GM18508 (cell line): ENCODE measurements around the gene UMODL1.

Experiments
- ATAC-seq: cut with Tn5 transposase; IDR thresholded peaks from one replicate; pipeline ENCODE4 v1.9.1; 2021; ENCODE audit warnings: moderate number of reproducible peaks; ENCODE audit not compliant: insufficient read depth, unreplicated experiment

Gene UMODL1

GRCh38 chr21:42057851-42058437, 13.2 kb upstream of the UMODL1 start:
- ATAC-seq = no peak

- ATAC-seq = no peak
These were observed 12.4 kb upstream of the UMODL1 start for GRCh38 chr21:42058631-42059111.

DNA sequence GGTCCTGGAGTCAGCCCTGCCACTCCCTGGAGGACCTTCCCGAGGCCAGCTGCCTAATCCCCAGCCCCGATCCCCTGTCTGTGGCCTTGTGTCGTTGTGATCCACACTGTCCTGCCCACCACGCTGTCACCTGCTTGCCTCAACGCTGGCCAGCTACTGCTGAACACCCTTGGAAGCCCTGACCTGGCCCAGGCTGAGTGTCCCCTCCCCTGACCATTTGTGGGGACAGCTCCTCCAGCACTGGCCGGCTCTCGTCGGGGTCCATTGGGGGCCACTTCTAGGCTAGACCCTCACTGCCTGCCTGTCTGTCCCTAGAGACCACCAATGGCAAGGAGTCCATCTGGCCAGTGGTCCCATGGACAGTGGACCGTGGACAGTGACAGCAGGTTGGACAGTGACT, 12.0 kb upstream of the UMODL1 start:
- ATAC-seq = no peak

GRCh38 chr21:42059721-42060120, 11.4 kb upstream of the UMODL1 start:
- no peak for ATAC-seq

DNA sequence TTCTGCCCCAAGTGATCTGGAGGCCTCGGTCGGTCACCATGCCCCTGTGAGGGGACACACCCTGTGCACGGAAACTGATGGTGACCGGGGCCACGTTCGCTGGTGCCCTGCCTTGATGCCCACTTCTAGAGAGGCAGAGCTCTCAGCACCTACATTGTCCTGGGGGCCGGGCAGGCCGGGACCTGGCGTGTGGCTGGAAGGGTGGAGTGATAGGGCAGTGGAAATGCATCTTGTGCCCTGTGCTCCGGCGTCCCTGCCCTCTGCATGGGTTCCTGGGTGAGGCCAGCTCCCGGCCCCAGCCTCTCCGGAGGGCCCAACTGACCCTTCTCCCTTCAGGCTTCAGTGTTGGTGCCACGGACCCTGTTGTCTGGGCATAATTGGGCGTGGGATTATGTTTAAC, 11.0 kb upstream of the UMODL1 start:
- ATAC-seq = no peak

- ATAC-seq = no peak
These were observed 9.7 kb upstream of the UMODL1 start for GRCh38 chr21:42061195-42061985.

DNA sequence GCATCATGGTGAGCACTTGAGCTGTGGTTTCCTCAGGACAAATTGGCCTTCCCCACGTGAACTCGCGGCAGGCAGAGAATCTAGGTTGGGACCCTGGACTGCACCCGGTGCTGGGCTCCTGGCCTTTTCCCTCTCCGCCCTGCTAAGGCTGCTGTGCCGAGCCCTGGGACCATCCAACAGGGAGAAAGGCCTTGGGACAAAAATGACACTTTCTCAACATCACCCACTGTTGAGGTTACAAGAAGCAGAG, 9.2 kb upstream of the UMODL1 start:
- no peak for ATAC-seq

DNA sequence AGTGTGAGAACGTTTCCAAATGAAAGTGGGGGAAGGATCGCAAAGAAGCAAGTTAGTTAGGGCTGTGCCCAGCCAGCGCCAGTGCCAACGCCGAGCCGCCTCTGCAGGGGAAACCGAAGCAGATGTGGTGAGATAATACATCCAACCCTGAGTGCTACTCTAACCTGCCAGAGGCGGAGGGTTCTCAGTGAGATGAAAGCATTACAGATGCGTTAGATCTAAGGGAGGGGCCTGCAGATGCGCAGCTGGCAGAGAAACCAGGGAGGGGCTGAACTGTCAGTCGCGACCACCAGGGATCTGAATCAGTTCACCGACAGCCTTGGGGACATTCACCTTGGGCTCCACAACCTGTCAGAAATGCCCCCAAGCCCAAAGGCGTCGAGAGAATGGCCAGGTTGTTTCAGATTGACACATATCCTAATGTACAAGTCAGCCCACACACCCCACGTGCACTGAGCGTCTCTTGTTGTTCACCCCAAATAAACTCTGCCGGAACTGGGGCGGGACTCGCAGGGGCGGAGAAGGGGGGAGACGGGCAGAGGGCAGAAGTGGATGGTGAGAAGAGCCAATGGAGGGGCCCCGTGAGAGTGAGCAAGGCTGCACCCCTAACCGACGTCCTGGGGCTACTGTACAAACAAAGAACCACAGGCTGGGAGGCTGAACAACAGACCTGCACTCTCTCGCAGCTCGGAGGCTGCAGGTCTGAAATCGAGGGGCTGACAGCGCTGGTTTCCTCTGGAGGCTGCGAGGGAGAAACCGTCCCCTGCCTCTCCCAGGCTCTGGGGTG, 8.7 kb upstream of the UMODL1 start:
- peak; percentile 35 for ATAC-seq

DNA sequence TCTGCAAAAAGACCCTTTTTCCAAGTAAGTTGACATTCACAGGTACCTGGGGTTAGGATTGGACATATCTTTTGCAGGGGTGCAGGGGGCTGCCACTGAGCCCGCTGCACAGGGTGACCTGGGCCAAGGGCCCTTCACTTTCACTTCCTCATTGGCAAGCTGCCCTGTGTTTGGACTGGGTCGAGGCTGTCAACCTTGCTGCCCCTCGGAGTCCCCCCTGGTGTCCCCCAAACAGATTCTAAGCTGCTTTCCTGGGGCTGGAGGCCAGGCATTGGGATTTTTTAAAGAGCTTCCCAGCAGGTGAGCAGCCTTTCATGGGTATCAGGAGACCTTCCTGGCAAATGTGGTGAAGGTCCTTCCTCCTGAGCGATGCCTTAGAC, 7.9 kb upstream of the UMODL1 start:
- ATAC-seq = no peak

DNA sequence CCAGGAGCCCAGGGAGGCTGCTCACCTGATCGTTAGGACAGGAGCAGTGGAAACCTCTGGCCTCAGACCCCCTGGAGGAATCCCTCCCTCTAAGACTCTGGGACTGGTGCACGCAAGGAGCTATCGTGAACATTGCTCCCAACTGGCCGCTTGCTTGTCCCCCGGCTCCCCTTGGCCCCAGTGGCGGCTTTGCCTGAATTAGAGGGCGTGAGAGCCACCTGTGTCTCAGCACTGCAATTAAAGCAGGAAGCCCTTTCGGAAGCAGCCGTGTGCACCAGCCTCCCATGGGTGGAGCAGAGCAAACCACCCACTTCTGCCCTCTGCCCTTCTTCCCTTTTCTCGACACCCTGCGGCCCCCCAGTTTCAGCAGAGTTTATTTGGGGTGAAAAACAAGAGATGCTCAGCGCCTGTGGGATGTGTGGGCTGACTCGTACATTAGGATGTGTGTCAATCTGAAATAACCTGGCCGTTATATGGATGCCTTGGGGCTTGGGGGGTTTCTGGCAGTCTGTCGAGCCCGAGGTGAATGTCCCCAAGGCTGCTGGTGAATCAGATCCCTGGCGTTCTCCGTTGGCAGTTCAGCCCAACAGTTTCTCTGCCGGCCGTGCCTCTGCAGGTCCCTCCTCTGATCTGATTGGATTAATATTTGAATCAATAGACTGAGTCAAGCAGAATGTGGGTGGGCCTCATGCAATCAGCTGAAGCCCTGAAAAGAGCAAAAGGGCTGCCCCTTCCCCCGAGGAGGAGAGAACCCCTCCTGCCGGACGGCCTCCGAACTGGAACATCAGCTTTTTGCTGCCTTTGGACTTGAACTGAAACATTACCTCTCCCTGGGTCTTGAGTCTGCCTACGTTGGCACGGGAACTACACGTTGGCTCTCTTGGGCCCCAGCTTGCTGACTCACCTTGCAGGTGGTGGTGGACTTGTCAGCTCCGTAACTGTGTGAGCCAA, 7.3 kb upstream of the UMODL1 start:
- no peak for ATAC-seq

DNA sequence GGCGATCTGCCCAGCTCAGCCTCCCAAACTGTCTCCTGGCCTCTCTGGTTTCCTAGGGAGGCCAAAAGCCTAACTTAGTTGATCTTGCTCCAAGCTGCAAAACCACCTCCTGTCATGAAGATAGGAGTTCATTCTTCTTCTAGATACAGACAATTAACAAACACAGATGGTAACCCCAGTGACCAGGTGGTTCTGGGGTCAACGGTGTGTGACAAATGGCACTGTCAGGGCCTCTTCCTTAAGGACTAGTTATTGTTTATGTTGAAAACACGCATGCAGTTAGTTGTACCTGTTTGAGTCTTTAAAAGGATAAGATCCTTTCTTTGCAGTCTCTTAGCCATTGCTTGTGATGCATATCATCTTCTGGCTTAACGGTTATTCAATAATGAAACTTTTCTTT, 4.6 kb upstream of the UMODL1 start:
- ATAC-seq = no peak

- ATAC-seq = no peak
These were observed 3.4 kb upstream of the UMODL1 start for GRCh38 chr21:42067531-42068255.

DNA sequence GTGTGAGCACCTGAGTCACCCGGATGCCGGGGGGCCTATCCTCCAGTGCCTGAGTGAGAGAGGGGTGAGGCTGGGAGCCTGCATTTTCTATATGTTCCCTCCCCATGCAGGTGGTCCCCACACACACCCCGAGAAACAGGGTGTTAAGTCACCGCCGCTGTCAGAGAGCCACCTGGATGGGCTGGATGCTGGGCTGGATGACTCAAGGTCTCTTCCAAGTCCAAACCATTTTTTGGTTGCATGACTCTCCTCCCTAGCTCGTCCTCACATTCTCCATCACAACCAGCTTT, 2.9 kb upstream of the UMODL1 start:
- no peak for ATAC-seq

DNA sequence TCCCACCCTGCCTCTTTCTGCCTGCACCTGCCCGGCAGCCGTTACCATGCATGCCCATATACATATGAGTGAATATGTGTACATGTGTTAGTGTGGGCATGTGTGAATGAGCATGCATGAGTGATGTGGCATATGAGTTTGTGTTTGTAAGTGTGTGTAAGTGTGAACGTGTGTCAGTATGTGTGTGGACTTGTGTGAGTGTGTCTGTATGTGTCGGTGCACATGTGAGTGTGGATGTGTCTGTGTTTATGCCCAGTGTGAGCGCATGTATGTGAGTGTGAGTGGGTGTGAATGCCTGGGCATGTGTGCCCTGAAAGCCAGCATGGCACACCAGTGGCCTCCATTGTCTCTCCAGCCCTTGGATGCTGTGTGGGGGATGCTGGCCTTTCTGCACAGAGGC, 2.5 kb upstream of the UMODL1 start:
- ATAC-seq = no peak

DNA sequence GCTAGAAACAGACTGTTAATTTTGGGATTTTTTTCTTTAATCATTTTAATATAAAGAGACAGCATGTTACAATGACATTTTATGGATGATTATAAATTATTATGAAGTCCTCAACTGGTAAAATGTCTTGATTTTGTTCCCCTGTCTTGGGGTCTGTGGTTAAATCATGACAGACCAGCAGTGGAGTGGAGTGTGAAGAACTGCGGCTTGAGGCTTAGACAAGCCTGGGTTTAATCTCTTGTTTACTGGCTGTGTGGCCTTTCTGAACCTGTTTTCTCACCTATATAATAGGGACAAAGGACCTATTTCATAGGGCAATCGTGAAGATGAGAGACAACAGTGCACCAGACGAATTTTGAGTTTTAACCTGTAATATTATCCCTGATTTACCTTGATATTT, 1.8 kb upstream of the UMODL1 start:
- no peak for ATAC-seq

DNA sequence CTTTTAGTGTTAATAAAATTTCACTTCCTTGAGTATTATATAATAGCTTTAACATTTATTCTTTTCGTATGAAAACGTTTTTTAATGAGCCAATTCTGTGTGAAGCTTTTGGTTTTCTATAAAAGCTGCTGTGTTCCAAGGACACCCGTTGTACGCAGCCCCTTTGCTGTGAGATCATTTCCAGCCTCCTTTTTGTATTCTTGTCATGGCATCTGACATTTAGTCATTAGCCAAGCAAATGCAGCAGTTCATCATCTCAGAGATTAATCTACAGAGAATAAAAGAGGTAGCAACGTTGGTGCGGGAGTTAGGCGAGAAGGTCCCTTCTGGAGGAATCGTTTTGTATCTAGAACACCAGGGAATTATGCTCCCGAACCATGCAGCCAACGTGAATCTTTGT, 1.3 kb upstream of the UMODL1 start:
- ATAC-seq = no peak

DNA sequence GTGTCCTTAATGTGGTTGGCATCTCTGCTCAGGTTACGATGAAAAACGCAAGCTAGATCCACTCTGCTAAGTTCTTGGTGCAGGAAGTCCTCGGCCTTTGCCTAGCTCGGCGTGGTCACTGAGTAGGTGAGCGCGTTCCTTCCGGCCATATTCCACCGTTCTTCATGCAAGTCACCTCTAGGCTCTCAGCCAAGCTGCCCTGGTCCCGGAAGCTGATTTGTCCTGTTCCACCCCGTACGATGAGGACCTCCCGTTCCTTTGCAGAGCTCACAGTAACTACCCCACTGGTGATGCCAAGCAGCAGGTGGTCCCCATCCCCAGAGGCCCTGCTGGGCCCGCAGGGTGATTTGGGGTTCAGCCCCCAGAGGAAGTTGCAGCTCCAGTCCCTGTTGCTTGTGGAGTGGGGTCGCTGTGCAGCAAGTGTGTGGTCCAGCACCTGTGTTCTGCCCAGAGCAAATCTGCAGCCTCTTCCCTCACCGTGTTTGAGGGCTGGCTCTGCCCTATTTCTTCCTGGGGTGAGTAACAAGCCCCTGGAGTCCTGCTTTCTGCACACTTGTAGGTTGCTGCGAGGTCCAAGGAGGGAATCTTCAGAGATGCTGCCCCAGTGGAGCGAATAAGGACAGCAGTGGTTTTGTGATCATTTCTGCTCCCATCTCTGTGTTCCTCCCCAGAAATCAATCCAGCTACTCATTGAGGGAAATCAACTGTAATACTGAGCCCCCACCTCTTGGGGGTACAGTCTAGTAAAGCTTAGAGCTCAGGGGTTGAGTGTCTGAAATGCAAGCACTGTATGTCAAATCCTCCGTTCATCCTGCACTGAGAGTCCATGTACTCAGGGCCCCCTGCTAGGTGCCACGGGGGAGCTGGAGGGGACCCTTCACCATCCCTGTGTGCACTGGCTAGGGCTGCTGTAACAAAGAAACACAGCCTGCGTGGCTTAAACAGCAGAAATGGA, 2.3 kb downstream of the UMODL1 start:
- no peak for ATAC-seq

DNA sequence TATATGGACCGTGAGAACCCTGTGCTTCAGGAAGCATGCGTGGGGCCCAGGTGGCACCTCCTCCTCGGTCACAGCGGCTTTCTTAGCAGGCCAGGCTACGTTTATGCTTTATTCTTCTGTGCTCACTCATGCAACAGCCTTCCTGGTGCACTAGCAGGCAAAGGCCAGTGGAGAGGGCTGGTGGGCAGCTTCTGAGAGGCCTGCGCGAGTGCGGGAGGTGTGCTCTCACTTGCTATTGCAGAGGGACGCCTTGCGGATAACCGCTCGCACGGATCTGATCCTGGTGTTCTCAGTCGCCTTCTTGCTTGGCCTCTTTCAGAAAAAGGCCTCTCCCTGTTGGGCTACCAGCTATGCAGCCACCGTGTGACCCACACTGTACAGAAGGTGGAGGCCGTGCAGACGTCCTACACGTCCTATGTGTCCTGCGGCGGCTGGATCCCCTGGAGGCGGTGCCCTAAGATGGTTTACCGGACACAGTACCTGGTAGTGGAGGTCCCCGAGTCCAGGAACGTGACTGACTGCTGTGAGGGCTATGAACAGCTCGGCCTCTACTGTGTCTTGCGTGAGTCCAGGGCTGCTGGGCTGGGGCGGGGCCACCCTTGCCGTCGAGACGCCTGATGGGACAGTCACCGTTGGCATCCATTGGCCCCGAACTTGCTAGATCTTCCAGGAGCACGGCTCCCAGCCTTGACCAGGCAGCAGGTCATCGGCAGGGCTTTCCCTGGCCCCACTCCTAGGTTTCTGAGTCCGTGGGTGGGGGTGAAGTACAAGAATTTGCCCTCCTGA, 4.8 kb downstream of the UMODL1 start:
- ATAC-seq = no peak
